GM10248 (cell line): ENCODE measurements around the gene ZP4.
"Not testable (repeated sequence)": the region's sequence is repeated elsewhere in the genome, so short reads cannot be mapped to it uniquely, and the experiment has no call there.

Source experiments
- CTCF ChIA-PET: fragments of 300-600 bp; sonication (Branson Sonifier 250); formaldehyde crosslinking; extraction: SDS; loops from one replicate; lab custom pipeline; 2021; ENCODE audit warnings: antibody characterized with exemption; lab: Yijun Ruan, JAX
- POLR2A ChIA-PET: fragments of 350-650 bp; sonication (Branson Sonifier 250); formaldehyde crosslinking; extraction: SDS; loops from one replicate; lab custom pipeline; 2020; ENCODE audit warnings: antibody characterized with exemption; lab: Yijun Ruan, JAX
- DNase-seq: peaks from one replicate; pipeline ENCODE4 v3.0.0; 2012; ENCODE audit errors: extremely low spot score
- TF ChIP-seq, protein P1 (sequence below): IDR thresholded peaks from 2 replicates; pipeline ENCODE4 v1.5.1; 2012; ENCODE audit warnings: mild to moderate bottlenecking, low read depth; ENCODE audit errors: extremely low read depth, missing control alignments, control extremely low read depth

The ZP4 gene

DNA sequence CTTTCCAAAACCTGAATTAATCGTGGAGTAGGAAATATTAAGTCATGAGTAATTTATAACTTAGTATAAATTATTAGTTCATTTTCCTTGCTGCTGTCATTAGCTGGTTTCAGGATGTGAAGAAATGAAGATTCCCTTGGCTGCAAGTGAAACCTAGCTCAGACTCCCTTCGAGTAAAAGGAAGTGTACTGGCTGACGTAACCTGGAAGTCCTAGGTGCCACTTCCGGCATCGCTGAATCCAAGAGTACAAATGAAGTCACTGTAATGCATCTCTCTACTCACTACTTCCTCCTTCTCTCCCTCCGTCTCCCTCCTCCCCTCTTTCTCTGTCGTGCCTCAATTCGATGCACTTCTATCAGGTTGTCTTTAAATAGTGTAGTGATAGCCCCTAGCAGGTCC, 28.8 kb downstream of the ZP4 start:
- ChIA-PET POLR2A (no interaction called here), CTCF (interaction anchor here (1.3 to 3.8 kb wide), 4 partner anchors 8 to 54 kb away, joined by 3 to 49 read pairs (median 9); no protein-coding TSS in a partner anchor)
- TF ChIP-seq, protein P1, sequence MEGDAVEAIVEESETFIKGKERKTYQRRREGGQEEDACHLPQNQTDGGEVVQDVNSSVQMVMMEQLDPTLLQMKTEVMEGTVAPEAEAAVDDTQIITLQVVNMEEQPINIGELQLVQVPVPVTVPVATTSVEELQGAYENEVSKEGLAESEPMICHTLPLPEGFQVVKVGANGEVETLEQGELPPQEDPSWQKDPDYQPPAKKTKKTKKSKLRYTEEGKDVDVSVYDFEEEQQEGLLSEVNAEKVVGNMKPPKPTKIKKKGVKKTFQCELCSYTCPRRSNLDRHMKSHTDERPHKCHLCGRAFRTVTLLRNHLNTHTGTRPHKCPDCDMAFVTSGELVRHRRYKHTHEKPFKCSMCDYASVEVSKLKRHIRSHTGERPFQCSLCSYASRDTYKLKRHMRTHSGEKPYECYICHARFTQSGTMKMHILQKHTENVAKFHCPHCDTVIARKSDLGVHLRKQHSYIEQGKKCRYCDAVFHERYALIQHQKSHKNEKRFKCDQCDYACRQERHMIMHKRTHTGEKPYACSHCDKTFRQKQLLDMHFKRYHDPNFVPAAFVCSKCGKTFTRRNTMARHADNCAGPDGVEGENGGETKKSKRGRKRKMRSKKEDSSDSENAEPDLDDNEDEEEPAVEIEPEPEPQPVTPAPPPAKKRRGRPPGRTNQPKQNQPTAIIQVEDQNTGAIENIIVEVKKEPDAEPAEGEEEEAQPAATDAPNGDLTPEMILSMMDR: no peak
- no peak for DNase-seq

DNA sequence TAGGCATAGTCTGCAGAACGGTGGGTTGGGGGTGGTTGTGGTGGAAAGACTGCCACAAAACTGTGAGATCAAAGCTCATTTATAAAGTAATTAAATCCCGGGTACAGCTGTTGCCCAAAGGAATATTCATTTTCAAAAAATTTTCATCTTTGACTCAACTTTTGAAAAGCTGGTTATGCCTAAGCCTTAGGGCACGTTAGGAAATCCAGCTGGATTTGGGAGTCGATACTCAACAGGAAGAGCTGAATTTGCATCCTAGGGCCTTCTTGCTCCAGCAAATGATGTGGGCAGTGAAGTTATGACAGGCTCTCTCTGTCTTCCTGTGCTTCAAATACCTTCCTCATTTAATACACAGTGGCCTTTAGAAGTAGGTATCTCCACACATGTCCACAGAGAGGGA, 31.7 kb downstream of the ZP4 start:
- DNase-seq: no peak
- ChIA-PET CTCF (interaction anchor here (1.4 to 1.7 kb wide), 4 partner anchors 8 to 25 kb away, joined by 3 to 6 read pairs (median 4); no protein-coding TSS in a partner anchor), POLR2A (no interaction called here)
- TF ChIP-seq, protein P1: no peak

DNA sequence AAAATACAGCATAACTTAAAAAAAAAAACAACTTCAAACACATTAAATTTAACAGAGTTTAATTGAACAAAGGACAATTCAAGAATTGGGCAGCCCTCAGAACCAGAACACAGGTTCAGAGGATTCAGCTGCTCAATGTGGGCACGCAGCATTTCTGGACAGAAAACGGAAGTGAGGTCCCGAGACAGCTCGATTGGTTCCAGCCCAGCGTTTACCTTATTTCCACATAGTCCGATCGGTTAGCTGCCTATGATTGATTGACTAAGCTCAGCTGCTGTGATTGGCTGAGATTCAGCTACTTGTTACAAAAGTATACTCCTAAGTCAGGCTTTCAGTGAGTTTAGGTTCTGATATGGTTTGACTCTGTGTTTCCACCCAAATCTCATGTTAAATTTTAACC, 33.3 kb downstream of the ZP4 start:
- CTCF ChIA-PET: no interaction called here
- TF ChIP-seq, protein P1: no peak
- POLR2A ChIA-PET: no interaction called here
- no peak for DNase-seq

DNA sequence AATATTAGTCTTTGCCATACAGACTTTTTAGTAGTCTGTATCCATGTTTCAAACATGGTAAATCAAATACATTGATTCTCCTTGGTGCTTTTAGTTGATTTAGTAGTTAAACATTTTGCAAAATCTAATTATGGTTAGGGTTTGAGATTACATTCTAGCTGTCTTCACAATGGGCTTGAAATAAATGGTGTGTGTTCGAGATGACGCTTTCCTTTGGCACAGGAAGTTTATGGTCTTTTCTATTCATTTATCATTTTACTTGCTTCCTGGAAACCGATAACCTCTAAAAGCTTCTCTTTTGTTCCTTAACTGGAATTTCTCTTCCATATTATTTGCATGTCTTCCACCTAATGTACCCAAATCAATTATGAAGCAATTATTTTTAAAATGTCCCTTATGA, 38.4 kb downstream of the ZP4 start:
- POLR2A ChIA-PET: no interaction called here
- CTCF ChIA-PET: interaction anchor here (2.1 to 6.0 kb wide), 2 partner anchors 10 to 12 kb away, joined by 5 to 49 read pairs; no protein-coding TSS in a partner anchor
- DNase-seq: no peak
- TF ChIP-seq, protein P1: no peak

DNA sequence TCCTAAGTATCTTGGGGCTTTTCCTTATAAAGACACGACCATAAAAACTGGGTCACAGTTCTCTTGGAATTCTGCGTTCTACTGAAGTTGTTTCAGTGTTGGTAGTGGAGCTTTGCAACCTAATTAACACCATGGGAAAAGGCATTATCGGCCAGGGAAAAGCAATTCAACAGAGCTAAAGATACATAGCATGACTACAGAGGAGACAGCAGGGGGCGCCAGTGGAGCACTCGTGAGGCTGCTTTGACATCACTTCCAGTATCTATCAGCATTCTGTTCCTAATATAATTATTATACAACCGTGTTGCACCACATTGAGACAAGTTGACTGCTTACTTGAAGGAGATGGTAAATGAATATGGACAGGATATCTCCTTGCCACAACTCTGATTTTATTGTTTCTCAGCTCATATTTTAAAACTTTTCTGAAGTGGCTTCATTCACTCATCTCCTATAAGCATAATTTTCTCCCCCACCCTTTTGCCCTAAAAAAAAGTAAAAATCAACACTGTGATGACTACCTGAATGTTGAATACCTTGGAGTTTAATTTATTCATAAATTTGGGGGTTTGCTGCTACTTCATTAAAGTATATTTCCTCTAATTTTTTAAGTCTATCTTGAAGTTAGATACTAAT, 39.4 kb downstream of the ZP4 start:
- ChIA-PET CTCF (interaction anchor here (1.2 to 6.0 kb wide), 5 partner anchors 8 to 40 kb away, joined by 3 to 49 read pairs (median 5); no protein-coding TSS in a partner anchor), POLR2A (no interaction called here)
- TF ChIP-seq, protein P1: peak; percentile 40
- DNase-seq: peak; percentile 19

DNA sequence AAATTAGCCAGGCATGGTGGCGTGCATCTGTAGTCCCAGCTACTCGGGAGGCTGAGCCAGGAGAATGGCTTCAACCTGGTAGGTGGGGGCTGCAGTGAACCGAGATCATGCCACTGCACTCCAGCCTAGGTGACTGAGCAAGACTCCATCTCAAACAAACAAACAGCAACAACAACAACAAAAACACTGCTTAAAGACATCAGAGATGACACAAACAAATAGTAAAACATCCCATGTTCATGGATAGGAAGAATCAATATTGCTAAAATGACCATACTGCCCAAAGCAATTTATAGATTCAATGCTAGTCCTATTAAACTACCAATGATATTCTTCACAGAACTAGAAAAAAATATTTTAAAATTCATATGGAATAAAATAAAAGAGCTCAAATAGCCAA, 47.2 kb downstream of the ZP4 start:
- POLR2A ChIA-PET, CTCF ChIA-PET, DNase-seq: not testable (repeated sequence)

DNA sequence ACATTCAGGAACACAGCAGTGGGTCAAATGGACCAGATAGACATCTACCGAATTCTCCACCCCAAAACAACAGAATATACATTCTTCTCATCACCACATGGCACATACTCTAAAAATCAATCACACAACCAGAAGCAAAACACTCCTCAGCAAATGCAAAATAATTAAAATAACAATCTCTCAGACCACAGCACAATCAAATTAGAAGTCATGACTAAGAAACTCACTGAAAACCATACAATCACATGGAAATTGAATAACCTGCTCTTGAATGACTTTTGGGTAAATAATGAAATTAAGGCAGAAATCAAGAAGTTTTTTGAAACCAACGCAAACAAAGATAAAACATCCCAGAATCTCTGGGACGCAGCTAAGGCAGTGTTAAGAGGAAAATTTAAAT, 49.2 kb downstream of the ZP4 start:
- ChIA-PET CTCF (no interaction called here), POLR2A (no interaction called here)
- TF ChIP-seq, protein P1: no peak
- no peak for DNase-seq
